Endometrial microvascular endothelial cells (primary cell): Measurements from ENCODE around the gene PROK1. TPM values are rescaled to one million over a fixed set of nuclear protein-coding genes. Genes with fewer than 3 reads are reported as not detected.
"Not testable (repeated sequence)": the region's sequence is repeated elsewhere in the genome, so short reads cannot be mapped to it uniquely, and the experiment has no call there.

ENCODE experiments used
- in situ Hi-C: cut with HindIII; loops from 2 replicates; pipeline ENCODE4 v1.10.0; 2017; ENCODE audit warnings: low sequenced_read_pairs, low pct_unique_long_range_greater_than_20kb; ENCODE audit errors: inconsistent ontology term
- total RNA-seq: library from RNA; depleted of rRNA; stranded (reverse); fragments of >200 nt; gene quantifications from one replicate; pipeline ENCODE4 v1.2.3, GENCODE V29; 2015; ENCODE audit errors: inconsistent ontology term

Gene PROK1
- total RNA-seq, 1 donor from 2014 or later, result not detected

GRCh38 chr1:110430901-110431300 lies 20.0 kb upstream of the PROK1 start:
- in situ Hi-C loops, result no loop called here

DNA sequence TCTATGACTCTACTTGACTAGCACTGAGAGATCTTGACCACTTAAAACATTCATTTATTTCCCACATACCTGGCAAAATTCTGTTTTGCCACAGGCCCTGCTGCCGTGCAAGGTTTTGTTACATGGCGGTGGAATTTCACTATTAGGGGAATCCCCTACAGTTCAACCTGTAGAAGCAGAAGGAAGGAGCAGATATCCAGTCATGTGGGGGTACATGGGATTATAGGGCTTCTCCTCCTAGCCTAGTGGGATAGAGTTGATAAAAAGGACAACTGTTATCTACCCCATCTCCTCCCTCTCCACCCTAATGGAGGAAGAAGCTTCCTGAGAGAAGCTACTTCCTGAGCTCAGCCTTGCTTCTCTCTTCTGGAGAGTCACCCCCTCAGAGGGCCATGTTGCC lies 17.7 kb upstream of the PROK1 start:
- in situ Hi-C loops, result no loop called here

DNA sequence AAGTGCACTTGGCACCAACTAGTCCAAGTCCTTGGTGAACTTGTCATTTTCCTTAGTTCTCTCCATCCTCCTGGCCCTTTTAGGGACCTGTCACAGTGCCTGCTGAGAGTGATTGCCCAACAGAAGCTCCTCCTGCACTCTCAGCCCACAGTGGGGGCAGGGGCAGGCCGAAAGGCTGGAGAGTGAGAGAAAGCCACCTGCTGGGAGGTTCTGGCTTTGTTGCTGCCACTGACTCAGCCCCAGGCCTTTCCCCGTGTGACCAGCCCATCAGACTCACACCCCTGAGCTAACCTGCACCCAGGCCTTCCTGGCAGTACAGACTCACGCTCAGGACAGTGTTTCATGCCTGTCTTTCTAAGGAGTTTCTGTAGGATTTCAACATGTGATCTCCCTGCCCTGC lies 17.1 kb upstream of the PROK1 start:
- in situ Hi-C loops, result no loop called here

DNA sequence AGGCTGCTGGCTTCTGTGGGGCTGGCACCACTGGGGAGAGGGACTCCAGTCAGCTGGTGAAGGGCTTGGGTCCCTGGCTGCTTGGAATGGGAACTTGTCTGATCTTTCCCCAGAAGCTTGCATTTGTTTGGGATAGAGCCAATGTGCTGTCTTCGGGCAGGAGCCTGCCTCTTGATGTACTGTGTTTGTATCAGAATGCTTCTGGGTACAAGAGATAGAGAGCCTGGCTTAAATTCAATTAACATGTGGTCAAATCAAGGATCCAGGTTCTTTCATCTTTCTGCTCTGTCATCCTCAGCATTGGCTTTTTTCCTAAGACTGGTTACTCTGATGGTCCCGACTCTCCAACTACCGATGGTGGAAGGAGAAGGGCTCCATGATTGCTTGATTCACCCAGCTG lies 16.0 kb upstream of the PROK1 start:
- in situ Hi-C loops, result no loop called here

- in situ Hi-C loops, result no loop called here
These were observed 14.3 kb upstream of the PROK1 start for GRCh38 chr1:110436635-110437034.

DNA sequence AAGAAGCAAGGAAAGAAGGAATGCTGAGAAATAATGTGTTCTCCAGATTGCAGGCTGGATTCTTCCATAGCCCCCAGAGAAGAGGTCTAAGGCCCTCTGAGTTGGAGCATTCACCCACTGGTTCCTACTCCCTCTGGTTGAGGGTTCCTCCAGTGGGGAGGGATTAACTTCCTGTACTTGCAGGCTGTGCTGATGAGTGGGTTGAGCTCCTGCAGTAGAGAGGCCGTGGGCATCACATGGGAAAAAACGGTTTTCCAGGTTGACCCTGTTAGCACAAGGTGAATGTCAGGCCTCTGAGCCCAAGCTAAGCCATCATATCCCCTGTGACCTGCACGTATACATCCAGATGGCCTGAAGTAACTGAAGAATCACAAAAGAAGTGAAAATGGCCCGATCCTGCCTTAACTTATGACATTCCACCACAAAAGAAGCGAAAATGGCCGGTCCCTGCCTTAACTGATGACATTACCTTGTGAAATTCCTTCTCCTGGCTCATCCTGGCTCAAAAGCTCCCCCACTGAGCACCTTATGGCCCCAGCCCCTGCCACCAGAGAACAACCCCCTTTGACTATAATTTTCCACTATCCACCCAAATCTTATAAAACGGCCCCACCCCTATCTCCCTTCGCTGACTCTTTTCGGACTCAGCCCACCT lies 13.2 kb upstream of the PROK1 start:
- in situ Hi-C loops, result not testable (repeated sequence)

GRCh38 chr1:110438893-110439292 lies 12.1 kb upstream of the PROK1 start:
- in situ Hi-C loops, result no loop called here

- in situ Hi-C loops, result not testable (repeated sequence)
These were observed 11.1 kb upstream of the PROK1 start for GRCh38 chr1:110439873-110440272.

DNA sequence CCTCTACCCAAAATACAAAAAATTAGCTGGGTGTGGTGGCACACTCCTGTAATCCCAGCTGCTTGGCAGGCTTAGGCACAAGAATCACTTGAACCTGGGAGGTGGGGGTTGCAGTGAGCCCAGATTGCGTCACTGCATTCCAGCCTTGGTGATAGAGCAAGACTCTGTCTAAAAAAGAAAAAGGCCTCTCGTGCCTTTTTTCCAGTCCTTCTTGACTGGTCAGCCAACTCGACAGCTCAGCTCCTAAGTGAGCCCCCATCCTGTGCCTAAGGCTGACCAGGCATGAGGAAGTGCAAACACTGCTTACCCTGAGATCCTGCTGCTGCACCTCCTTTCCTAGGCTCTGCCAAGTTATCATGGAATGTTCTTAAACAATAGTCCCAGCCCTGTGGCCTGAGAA lies 10.1 kb upstream of the PROK1 start:
- in situ Hi-C loops, result no loop called here

GRCh38 chr1:110441888-110442287 lies 9.1 kb upstream of the PROK1 start:
- in situ Hi-C loops, result no loop called here

DNA sequence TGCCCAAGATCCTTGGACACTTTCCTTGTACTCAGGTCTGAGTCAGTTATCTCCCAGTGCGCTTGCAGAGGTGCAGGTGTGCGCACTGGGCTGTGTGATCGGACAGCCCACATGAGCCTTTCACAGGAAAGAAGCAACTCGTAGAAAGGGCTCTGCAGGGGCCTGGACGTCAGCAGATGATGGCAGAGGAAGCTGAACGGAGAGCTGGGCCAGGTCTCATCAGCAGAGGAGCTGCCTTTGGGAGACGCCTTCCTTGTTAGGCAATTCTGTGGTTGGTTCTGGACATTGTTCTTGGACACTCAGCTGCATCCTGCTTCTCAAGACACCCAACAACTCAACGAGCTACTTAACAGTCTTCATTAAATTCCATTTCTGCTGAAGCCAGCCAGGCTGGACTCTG lies 7.5 kb upstream of the PROK1 start:
- in situ Hi-C loops, result no loop called here

- in situ Hi-C loops, result no loop called here
These were observed 6.4 kb upstream of the PROK1 start for GRCh38 chr1:110444561-110444960.

GRCh38 chr1:110449661-110450651 lies 993 bp upstream of the PROK1 start:
- in situ Hi-C loops, result no loop called here

GRCh38 chr1:110452330-110452729 lies 1.4 kb downstream of the PROK1 start:
- in situ Hi-C loops, result no loop called here

GRCh38 chr1:110453829-110454228 lies 2.9 kb downstream of the PROK1 start:
- in situ Hi-C loops, result no loop called here

GRCh38 chr1:110454328-110454727 lies 3.4 kb downstream of the PROK1 start:
- in situ Hi-C loops, result no loop called here

DNA sequence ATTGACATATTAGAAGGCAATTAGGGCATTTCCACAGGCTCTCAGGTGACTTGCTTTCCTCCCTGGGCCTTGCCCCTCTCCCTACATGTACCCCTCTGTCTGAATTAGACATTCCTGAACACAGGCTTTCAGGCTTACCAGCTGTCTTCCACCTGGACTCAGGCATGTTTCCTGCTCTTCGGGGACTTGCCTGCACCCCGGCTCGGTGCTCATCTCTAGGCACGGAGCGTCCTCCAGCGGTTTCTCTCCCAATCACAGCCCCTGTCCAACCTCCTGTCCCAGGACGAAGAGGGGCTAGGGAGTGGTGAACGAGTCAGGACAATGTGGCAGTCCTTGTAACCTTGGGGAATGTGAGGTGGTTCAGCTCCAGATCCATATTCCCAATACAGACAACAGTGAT lies 4.2 kb downstream of the PROK1 start:
- in situ Hi-C loops, result no loop called here

GRCh38 chr1:110457206-110457605 lies 6.3 kb downstream of the PROK1 start:
- in situ Hi-C loops, result no loop called here

GRCh38 chr1:110460253-110461220 lies 9.6 kb downstream of the PROK1 start:
- in situ Hi-C loops, result no loop called here
